ENCODE measurements around the gene SEH1L. TPM values are rescaled to one million over a fixed set of nuclear protein-coding genes. Genes with fewer than 3 reads are reported as not detected.
A peak's percentile ranks its signal among the peaks of the same experiment; 100 is the strongest.

SEH1L gene
- total RNA-seq, 1 experiment from 2014 or later: 61.2 TPM

GRCh38 chr18:13006531-13007247 lies 58.9 kb downstream of the SEH1L start:
- H3K79me2 ChIP-seq (ENCODE audit: low read length): peaks cover 40% of the 10 kb centered on the region
- no peak for DNase-seq

GRCh38 chr18:13007248-13007560 lies 59.4 kb downstream of the SEH1L start:
- CTCF ChIA-PET: no interaction called here
- Histone ChIP-seq H3K4me1 (ENCODE audit: insufficient read depth, low read length) (peaks cover 9% of the 10 kb centered on the region; the same call in 1 of the 2 replicates), H2AFZ (ENCODE audit: low read length) (no peak overlapping the region), H3K36me3 (ENCODE audit: low read depth, low read length) (peaks cover 46% of the 10 kb centered on the region; the same call in 1 of the 2 replicates), H3K9ac (ENCODE audit: low read length) (no peak overlapping the region), H4K20me1 (ENCODE audit: low read length) (peaks cover 4% of the 10 kb centered on the region; the same call in 1 of the 2 replicates), H3K4me2 (ENCODE audit: low read length) (no peak overlapping the region), H3K9me3 (ENCODE audit: low read length) (no peaks in the 10 kb centered on the region), H3K4me3 (ENCODE audit: low read length) (no peak overlapping the region), H3K9me2 (replicated peaks; ENCODE audit: low read length) (no peaks in the 10 kb centered on the region), H3K27ac (ENCODE audit: low read length) (no peak overlapping the region), H3K27me3 (ENCODE audit: low read length) (no peaks in the 10 kb centered on the region), H3K79me2 (ENCODE audit: low read length) (peaks cover 38% of the 10 kb centered on the region), H3F3A (ENCODE audit: low read length, unreplicated experiment) (no peaks in the 10 kb centered on the region)
- no TSS peak for BruUV-seq (replicated peaks)
- DNase-seq (no peak), ATAC-seq (no peak)
- intact Hi-C loops (cut with micrococcal nuclease): no loop called here
- POLR2A ChIA-PET (ENCODE audit: unreplicated experiment): interaction anchor here (0.6 to 0.7 kb wide), 2 partner anchors 20 to 79 kb away, joined by 4 to 5 read pairs; no protein-coding TSS in a partner anchor
- TF ChIP-seq EZH2phosphoT487 (IDR thresholded peaks at IDR 0.05; ENCODE audit: borderline replicate concordance, low read length) (no peak), CTCF (conservative IDR thresholded peaks at IDR 0.05; ENCODE audit: low read depth, low read length) (no peak), EZH2 (IDR thresholded peaks at IDR 0.05; ENCODE audit: low read length, unreplicated experiment) (no peak)

More at GRCh38 chr18:13006531-13007247, 58.9 kb downstream of the SEH1L start:
- H3F3A ChIP-seq (ENCODE audit: low read length, unreplicated experiment): no peaks in the 10 kb centered on the region
- H2AFZ ChIP-seq (ENCODE audit: low read length): no peak overlapping the region
- POLR2A ChIA-PET (ENCODE audit: unreplicated experiment): interaction anchor here (0.7 kb wide), 1 partner anchor 21 kb away, joined by 4 read pairs; no protein-coding TSS in a partner anchor
- H3K4me2 ChIP-seq (ENCODE audit: low read length): no peak overlapping the region
- H3K27me3 ChIP-seq (ENCODE audit: low read length): no peaks in the 10 kb centered on the region
- H3K9ac ChIP-seq (ENCODE audit: low read length): no peak overlapping the region
- intact Hi-C loops (cut with micrococcal nuclease): no loop called here
- H3K4me1 ChIP-seq (ENCODE audit: insufficient read depth, low read length): peaks cover 5% of the 10 kb centered on the region; the same call in 1 of the 2 replicates
- no peak overlapping the region for H3K27ac ChIP-seq (ENCODE audit: low read length)
- H4K20me1 ChIP-seq (ENCODE audit: low read length): peaks cover 4% of the 10 kb centered on the region; the same call in 1 of the 2 replicates
- TF ChIP-seq CTCF (conservative IDR thresholded peaks at IDR 0.05; ENCODE audit: low read depth, low read length) (no peak), EZH2phosphoT487 (IDR thresholded peaks at IDR 0.05; ENCODE audit: borderline replicate concordance, low read length) (no peak), EZH2 (IDR thresholded peaks at IDR 0.05; ENCODE audit: low read length, unreplicated experiment) (no peak)
- CTCF ChIA-PET: no interaction called here
- no peak overlapping the region for H3K4me3 ChIP-seq (ENCODE audit: low read length)
- no peak for ATAC-seq
- H3K36me3 ChIP-seq (ENCODE audit: low read depth, low read length): peaks cover 43% of the 10 kb centered on the region; the same call in 1 of the 2 replicates
- no peaks in the 10 kb centered on the region for H3K9me2 ChIP-seq (replicated peaks; ENCODE audit: low read length)
- no TSS peak for BruUV-seq (replicated peaks)
- no peaks in the 10 kb centered on the region for H3K9me3 ChIP-seq (ENCODE audit: low read length)

- no peaks in the 10 kb centered on the region for H3F3A ChIP-seq (ENCODE audit: low read length, unreplicated experiment)
- H4K20me1 ChIP-seq (ENCODE audit: low read length): no peaks in the 10 kb centered on the region
- H3K36me3 ChIP-seq (ENCODE audit: low read depth, low read length): peaks cover 64% of the 10 kb centered on the region; the same call in 1 of the 2 replicates
- H3K4me3 ChIP-seq (ENCODE audit: low read length): no peak overlapping the region
- H3K27me3 ChIP-seq (ENCODE audit: low read length): no peaks in the 10 kb centered on the region
- POLR2A ChIA-PET (ENCODE audit: unreplicated experiment): no interaction called here
- H2AFZ ChIP-seq (ENCODE audit: low read length): no peak overlapping the region
- no peaks in the 10 kb centered on the region for H3K9me3 ChIP-seq (ENCODE audit: low read length)
- CTCF ChIA-PET: no interaction called here
- DNase-seq (peak; percentile 80), ATAC-seq (peak; percentile 48)
- TF ChIP-seq EZH2phosphoT487 (IDR thresholded peaks at IDR 0.05; ENCODE audit: borderline replicate concordance, low read length): no peak
- no peak for TF ChIP-seq CTCF (conservative IDR thresholded peaks at IDR 0.05; ENCODE audit: low read depth, low read length)
- TF ChIP-seq EZH2 (IDR thresholded peaks at IDR 0.05; ENCODE audit: low read length, unreplicated experiment): no peak
- H3K9me2 ChIP-seq (replicated peaks; ENCODE audit: low read length): no peaks in the 10 kb centered on the region
- no peak overlapping the region for H3K4me2 ChIP-seq (ENCODE audit: low read length)
- peaks cover 9% of the 10 kb centered on the region; the same call in 1 of the 2 replicates for H3K79me2 ChIP-seq (ENCODE audit: low read length)
- H3K27ac ChIP-seq (ENCODE audit: low read length): no peak overlapping the region
- no TSS peak for BruUV-seq (replicated peaks)
- H3K9ac ChIP-seq (ENCODE audit: low read length): no peak overlapping the region
- intact Hi-C loops (cut with micrococcal nuclease): no loop called here
- peaks cover 9% of the 10 kb centered on the region; the same call in 1 of the 2 replicates for H3K4me1 ChIP-seq (ENCODE audit: insufficient read depth, low read length)
Observed at GRCh38 chr18:13011719-13012118, 63.9 kb downstream of the SEH1L start.

All from PC-3 (cell line).